Activated naive CD8-positive, alpha-beta T cell treated with anti-CD3 and anti-CD28 coated beads, Interleukin-2, amount 10 ng/mL, durations not matched to agents 7 days and 5 days (primary cell): ENCODE data around the gene SYNRG. TPM values are rescaled to one million over a fixed set of nuclear protein-coding genes. Genes with fewer than 3 reads are reported as not detected.
"Not testable (repeated sequence)": the region's sequence is repeated elsewhere in the genome, so short reads cannot be mapped to it uniquely, and the experiment has no call there.

Experiments
- ATAC-seq: fragments of 150-1000 bp; cut with Tn5 transposase; one replicate; pipeline ENCODE4 v1.10.0; 2021; ENCODE audit warnings: low read depth, moderate library complexity
- POLR2A ChIA-PET: fragments of 350-600 bp; sonication (Branson Sonifier 250); formaldehyde crosslinking; loops from one replicate; lab custom pipeline; 2021; ENCODE audit warnings: antibody characterized with exemption; lab: Charles Lee
- DNase-seq: peaks from one replicate; pipeline ENCODE4 v3.0.0; 2021
- H3K27ac Mint-ChIP-seq: one replicate; pipeline ENCODE4 v1.8.0; 2022; ENCODE audit warnings: mild to moderate bottlenecking, mixed read lengths
- H3K27me3 Mint-ChIP-seq: one replicate; pipeline ENCODE4 v1.8.0; 2022; ENCODE audit warnings: mild to moderate bottlenecking, moderate library complexity, mixed read lengths
- H3K36me3 Mint-ChIP-seq: one replicate; pipeline ENCODE4 v1.8.0; 2021; ENCODE audit warnings: mild to moderate bottlenecking, mixed read lengths
- H3K4me1 Mint-ChIP-seq: one replicate; pipeline ENCODE4 v1.8.0; 2021; ENCODE audit warnings: mixed read lengths
- H3K4me3 Mint-ChIP-seq: one replicate; pipeline ENCODE4 v1.8.0; 2022; ENCODE audit warnings: mild to moderate bottlenecking, moderate library complexity, mixed read lengths
- H3K9me3 Mint-ChIP-seq: one replicate; pipeline ENCODE4 v1.8.0; 2021; ENCODE audit warnings: mixed read lengths
- total RNA-seq, 2 experiments: library from RNA; stranded (reverse); gene quantifications; one replicate each; pipeline ENCODE4 v1.2.3, GENCODE V29; 2021

SYNRG gene
- total RNA-seq, 2 experiments from 2014 or later: 123 to 137 TPM

GRCh38 chr17:37614391-37614790 is 5.2 kb upstream of the SYNRG start:
- Mint-ChIP-seq H3K27me3 (no peaks in the 10 kb centered on the region), H3K9me3 (no peaks in the 10 kb centered on the region), H3K36me3 (peaks cover 10% of the 10 kb centered on the region), H3K4me3 (no peak overlapping the region), H3K4me1 (peaks cover 11% of the 10 kb centered on the region), H3K27ac (no peak overlapping the region)
- POLR2A ChIA-PET: no interaction called here
- DNase-seq: no peak
- ATAC-seq: no peak

GRCh38 chr17:37610971-37611370 is 1.8 kb upstream of the SYNRG start:
- Mint-ChIP-seq H3K9me3 (no peaks in the 10 kb centered on the region), H3K4me3 (no peak overlapping the region), H3K4me1 (peaks cover 19% of the 10 kb centered on the region), H3K27me3 (no peaks in the 10 kb centered on the region), H3K36me3 (peaks cover 19% of the 10 kb centered on the region), H3K27ac (peak overlapping the region; percentile 61)
- DNase-seq: no peak
- no peak for ATAC-seq
- POLR2A ChIA-PET: interaction anchor here (0.6 to 1.2 kb wide), 2 partner anchors 134 to 157 kb away, joined by 3 to 4 read pairs; no protein-coding TSS in a partner anchor

GRCh38 chr17:37610041-37610420 is 813 bp upstream of the SYNRG start:
- H3K36me3 Mint-ChIP-seq: peaks cover 23% of the 10 kb centered on the region
- not testable (repeated sequence) for H3K9me3 Mint-ChIP-seq, H3K27me3 Mint-ChIP-seq, DNase-seq, ATAC-seq
- peaks cover 26% of the 10 kb centered on the region for H3K4me1 Mint-ChIP-seq
- peak overlapping the region; percentile 89 for H3K27ac Mint-ChIP-seq
- H3K4me3 Mint-ChIP-seq: peak overlapping the region; percentile 88
- POLR2A ChIA-PET: interaction anchor here (0.5 to 1.6 kb wide), 9 partner anchors 8 to 1060 kb away, joined by 3 to 8 read pairs (median 6); partner anchors contain the start of genes ACACA, DDX52 and TADA2A

- DNase-seq: no peak
- peaks cover 34% of the 10 kb centered on the region for H3K4me1 Mint-ChIP-seq
These were observed 658 bp downstream of the SYNRG start for GRCh38 chr17:37608351-37609169.

GRCh38 chr17:37607637-37608331 is 1.4 kb downstream of the SYNRG start:
- no peak for ATAC-seq
- POLR2A ChIA-PET: interaction anchor here (0.6 to 1.8 kb wide), 5 partner anchors 12 to 249 kb away, joined by 3 to 7 read pairs (median 3); no protein-coding TSS in a partner anchor

More at GRCh38 chr17:37608351-37609169, 658 bp downstream of the SYNRG start:
- H3K27me3 Mint-ChIP-seq: no peaks in the 10 kb centered on the region
- H3K4me3 Mint-ChIP-seq: peak overlapping the region; percentile 88
- no peaks in the 10 kb centered on the region for H3K9me3 Mint-ChIP-seq
- peak; percentile 3 for ATAC-seq
- POLR2A ChIA-PET: interaction anchor here (0.7 to 1.8 kb wide), 11 partner anchors 12 to 1063 kb away, joined by 3 to 7 read pairs (median 4); partner anchors contain the start of genes ACACA, DDX52 and TADA2A
- H3K27ac Mint-ChIP-seq: peak overlapping the region; percentile 89
- peaks cover 25% of the 10 kb centered on the region for H3K36me3 Mint-ChIP-seq

GRCh38 chr17:37605813-37606505 is 3.3 kb downstream of the SYNRG start:
- Mint-ChIP-seq H3K9me3 (no peaks in the 10 kb centered on the region), H3K36me3 (peaks cover 31% of the 10 kb centered on the region), H3K27me3 (no peaks in the 10 kb centered on the region), H3K4me3 (peak overlapping the region; percentile 88), H3K27ac (peak overlapping the region; percentile 89), H3K4me1 (peaks cover 44% of the 10 kb centered on the region)
- DNase-seq (peak; percentile 37), ATAC-seq (peak; percentile 34)
- POLR2A ChIA-PET: interaction anchor here (1.0 to 1.4 kb wide), 4 partner anchors 116 to 238 kb away, joined by 3 read pairs; partner anchors contain the start of genes ACACA, DUSP14 and TADA2A

More at GRCh38 chr17:37607637-37608331, 1.4 kb downstream of the SYNRG start:
- peak; percentile 60 for DNase-seq
- peaks cover 41% of the 10 kb centered on the region for H3K4me1 Mint-ChIP-seq
- no peaks in the 10 kb centered on the region for H3K27me3 Mint-ChIP-seq
- no peaks in the 10 kb centered on the region for H3K9me3 Mint-ChIP-seq
- H3K4me3 Mint-ChIP-seq: peak overlapping the region; percentile 88
- H3K27ac Mint-ChIP-seq: peak overlapping the region; percentile 89
- peaks cover 27% of the 10 kb centered on the region for H3K36me3 Mint-ChIP-seq

DNA sequence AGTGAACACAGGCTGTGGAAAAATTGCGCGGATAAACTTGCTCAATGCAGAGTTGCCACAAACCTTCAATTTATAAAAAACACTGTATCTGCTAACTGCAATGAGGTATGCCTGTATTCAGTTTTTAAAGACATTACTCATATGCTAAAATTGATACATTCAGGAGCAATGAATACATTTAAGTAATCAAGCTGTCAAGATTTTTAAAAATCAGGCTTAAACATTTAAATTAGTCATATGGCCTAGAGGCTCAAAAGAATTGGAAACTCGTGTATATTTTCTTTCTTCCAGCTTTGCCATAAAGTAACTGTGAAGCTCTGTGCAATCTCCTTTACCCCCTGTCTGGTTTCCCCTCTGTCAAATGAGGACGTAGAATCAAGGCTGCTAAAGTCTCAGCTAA is 4.1 kb downstream of the SYNRG start:
- peaks cover 35% of the 10 kb centered on the region for H3K36me3 Mint-ChIP-seq
- no peak for ATAC-seq
- peaks cover 44% of the 10 kb centered on the region for H3K4me1 Mint-ChIP-seq
- H3K4me3 Mint-ChIP-seq: peak overlapping the region; percentile 88
- no peaks in the 10 kb centered on the region for H3K27me3 Mint-ChIP-seq
- DNase-seq: no peak
- peak overlapping the region; percentile 89 for H3K27ac Mint-ChIP-seq
- POLR2A ChIA-PET: interaction anchor here (1.0 to 1.4 kb wide), 4 partner anchors 8 to 160 kb away, joined by 3 read pairs; partner anchors contain the start of gene DUSP14
- H3K9me3 Mint-ChIP-seq: no peaks in the 10 kb centered on the region

DNA sequence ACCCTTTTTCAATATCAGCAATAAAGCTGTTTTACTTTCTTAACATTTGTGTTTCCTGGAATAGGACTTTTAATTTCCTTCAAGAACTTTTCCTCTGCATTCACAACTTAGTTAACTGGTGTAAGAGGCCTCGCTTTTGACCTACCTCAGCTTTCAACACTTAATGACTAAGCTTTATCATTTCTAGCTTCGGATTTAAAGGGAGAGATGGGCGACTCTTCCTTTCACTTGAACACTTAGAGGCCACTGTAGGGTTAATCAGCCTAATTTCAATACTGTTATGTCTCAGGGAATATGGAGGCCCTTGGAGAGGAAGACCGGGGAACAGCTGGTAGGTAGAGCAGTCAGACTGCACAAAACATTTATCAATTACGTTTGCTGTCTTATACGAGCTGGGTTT is 4.7 kb downstream of the SYNRG start:
- Mint-ChIP-seq H3K36me3 (peaks cover 37% of the 10 kb centered on the region), H3K9me3 (no peaks in the 10 kb centered on the region), H3K27me3 (no peaks in the 10 kb centered on the region), H3K27ac (peak overlapping the region; percentile 89), H3K4me1 (peaks cover 40% of the 10 kb centered on the region), H3K4me3 (peak overlapping the region; percentile 88)
- ATAC-seq (no peak), DNase-seq (no peak)
- POLR2A ChIA-PET: interaction anchor here (0.9 to 1.4 kb wide), 5 partner anchors 9 to 161 kb away, joined by 3 to 4 read pairs (median 3); partner anchors contain the start of gene DUSP14

- no peaks in the 10 kb centered on the region for H3K9me3 Mint-ChIP-seq
- POLR2A ChIA-PET: no interaction called here
- H3K27ac Mint-ChIP-seq: no peak overlapping the region
- peaks cover 53% of the 10 kb centered on the region for H3K36me3 Mint-ChIP-seq
- no peak for ATAC-seq
- no peak for DNase-seq
- H3K4me3 Mint-ChIP-seq: no peak overlapping the region
- H3K4me1 Mint-ChIP-seq: peaks cover 29% of the 10 kb centered on the region
- H3K27me3 Mint-ChIP-seq: no peaks in the 10 kb centered on the region
These were observed 11.1 kb downstream of the SYNRG start for GRCh38 chr17:37598145-37598544.

DNA sequence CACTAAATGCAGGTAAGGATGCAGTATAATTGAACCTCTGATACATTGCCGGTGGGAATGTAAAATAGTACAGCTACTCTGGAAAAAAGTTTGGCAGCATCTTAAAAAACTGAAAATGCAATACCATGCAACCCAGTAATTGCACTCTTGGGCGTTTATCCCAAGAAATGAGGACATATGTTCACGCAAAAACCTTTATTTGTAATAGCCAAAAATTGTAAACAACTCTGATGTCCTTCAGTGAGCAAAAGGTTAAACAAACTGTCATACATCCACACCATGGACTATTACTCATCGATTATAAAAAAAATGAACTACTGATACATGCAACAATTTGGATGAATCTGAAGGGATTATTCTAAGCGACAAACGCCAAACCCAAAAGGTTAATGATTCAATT is 16.9 kb downstream of the SYNRG start:
- Mint-ChIP-seq H3K9me3 (no peaks in the 10 kb centered on the region), H3K27me3 (no peaks in the 10 kb centered on the region), H3K4me1 (peaks cover 33% of the 10 kb centered on the region), H3K4me3 (no peak overlapping the region), H3K36me3 (peaks cover 48% of the 10 kb centered on the region), H3K27ac (no peak overlapping the region)
- DNase-seq (no peak), ATAC-seq (no peak)
- POLR2A ChIA-PET: no interaction called here

DNA sequence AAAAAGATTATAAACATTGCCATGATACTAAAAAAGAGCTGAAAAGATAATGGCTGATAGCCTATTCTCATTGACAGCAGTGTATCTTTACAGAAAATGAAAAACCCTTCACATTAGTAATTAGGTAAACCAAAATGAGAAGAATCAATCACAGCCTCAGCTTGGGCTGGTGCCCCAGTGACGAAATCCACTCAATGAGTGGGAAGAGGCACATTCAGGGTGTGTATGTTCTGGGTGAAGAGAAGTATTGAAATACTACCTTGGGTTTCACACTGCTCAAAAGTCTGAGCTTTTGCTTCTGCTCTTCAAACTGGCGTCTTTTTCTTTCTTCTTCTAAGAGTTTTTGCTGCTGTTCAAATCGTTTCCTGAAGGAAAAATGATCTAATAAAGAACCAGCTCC is 24.2 kb downstream of the SYNRG start:
- no peak overlapping the region for H3K27ac Mint-ChIP-seq
- DNase-seq (no peak), ATAC-seq (no peak)
- no peaks in the 10 kb centered on the region for H3K27me3 Mint-ChIP-seq
- no peaks in the 10 kb centered on the region for H3K9me3 Mint-ChIP-seq
- no peak overlapping the region for H3K4me3 Mint-ChIP-seq
- POLR2A ChIA-PET: interaction anchor here (0.6 kb wide), 1 partner anchor 74 kb away, joined by 5 read pairs; no protein-coding TSS in a partner anchor
- H3K36me3 Mint-ChIP-seq: peaks cover 27% of the 10 kb centered on the region
- H3K4me1 Mint-ChIP-seq: peaks cover 13% of the 10 kb centered on the region

DNA sequence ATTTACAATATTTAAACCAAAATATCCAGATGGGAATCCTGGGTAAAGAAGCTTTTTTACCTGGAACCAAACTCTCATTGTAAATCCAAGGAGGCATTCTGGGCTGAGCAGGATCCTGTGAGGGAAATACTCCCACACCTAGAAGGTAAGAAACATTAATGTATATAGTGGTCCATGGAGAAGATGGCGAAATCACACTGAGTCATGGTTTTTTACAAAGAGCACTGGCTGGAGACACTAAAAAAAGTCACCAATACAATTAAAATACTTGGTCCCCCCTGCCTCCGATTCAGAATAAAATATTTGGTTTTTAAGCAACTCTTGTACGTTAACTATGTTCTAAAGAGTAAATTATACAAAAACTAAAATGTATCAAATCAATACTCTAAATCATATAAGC is 32.9 kb downstream of the SYNRG start:
- peaks cover 1% of the 10 kb centered on the region for H3K9me3 Mint-ChIP-seq
- H3K4me1 Mint-ChIP-seq: peaks cover 5% of the 10 kb centered on the region
- DNase-seq (no peak), ATAC-seq (no peak)
- no peak overlapping the region for H3K27ac Mint-ChIP-seq
- no peak overlapping the region for H3K4me3 Mint-ChIP-seq
- POLR2A ChIA-PET: interaction anchor here (0.7 kb wide), 1 partner anchor 57 kb away, joined by 5 read pairs; no protein-coding TSS in a partner anchor
- no peaks in the 10 kb centered on the region for H3K27me3 Mint-ChIP-seq
- peaks cover 55% of the 10 kb centered on the region for H3K36me3 Mint-ChIP-seq
